HG02870 (cell line): ENCODE results near the gene LPCAT1.
"Not testable (repeated sequence)": the region's sequence is repeated elsewhere in the genome, so short reads cannot be mapped to it uniquely, and the experiment has no call there.

Source experiments
- ATAC-seq: cut with Tn5 transposase; IDR thresholded peaks from one replicate; pipeline ENCODE4 v1.9.1; 2021; ENCODE audit warnings: mild to moderate bottlenecking, moderate library complexity; ENCODE audit not compliant: unreplicated experiment

LPCAT1 gene

GRCh38 chr5:1431021-1431811 is 92.5 kb downstream of the LPCAT1 start:
- no peak for ATAC-seq

- no peak for ATAC-seq
Observed at GRCh38 chr5:1430121-1430795, 93.5 kb downstream of the LPCAT1 start.

GRCh38 chr5:1429496-1429895 is 94.3 kb downstream of the LPCAT1 start:
- ATAC-seq, result no peak

- ATAC-seq, result no peak
Observed at GRCh38 chr5:1429066-1429465, 94.7 kb downstream of the LPCAT1 start.

GRCh38 chr5:1428107-1428506 is 95.7 kb downstream of the LPCAT1 start:
- no peak for ATAC-seq

- ATAC-seq, result no peak
Observed at GRCh38 chr5:1424716-1425115, 99.0 kb downstream of the LPCAT1 start.

GRCh38 chr5:1423901-1424603 is 99.7 kb downstream of the LPCAT1 start:
- ATAC-seq, result no peak

GRCh38 chr5:1422522-1422921 is 101.2 kb downstream of the LPCAT1 start:
- ATAC-seq, result not testable (repeated sequence)

- ATAC-seq, result no peak
Observed at GRCh38 chr5:1421521-1422341, 102.0 kb downstream of the LPCAT1 start.

GRCh38 chr5:1420211-1421195 is 103.3 kb downstream of the LPCAT1 start:
- no peak for ATAC-seq

GRCh38 chr5:1419476-1420210 is 104.1 kb downstream of the LPCAT1 start:
- ATAC-seq, result no peak

- ATAC-seq, result no peak
Observed at GRCh38 chr5:1418921-1419280, 104.9 kb downstream of the LPCAT1 start.

- ATAC-seq, result no peak
Observed at GRCh38 chr5:1418238-1418920, 105.4 kb downstream of the LPCAT1 start.

GRCh38 chr5:1417586-1418225 is 106.1 kb downstream of the LPCAT1 start:
- ATAC-seq, result no peak

- ATAC-seq, result no peak
Observed at GRCh38 chr5:1416856-1417469, 106.8 kb downstream of the LPCAT1 start.

- ATAC-seq, result no peak
Observed at GRCh38 chr5:1415626-1416360, 108.0 kb downstream of the LPCAT1 start.

GRCh38 chr5:1415059-1415425 is 108.7 kb downstream of the LPCAT1 start:
- ATAC-seq, result no peak
